Effector CD8-positive, alpha-beta T cell (primary cell): ENCODE measurements around the gene APMAP.
"Not testable (repeated sequence)": the region's sequence is repeated elsewhere in the genome, so short reads cannot be mapped to it uniquely, and the experiment has no call there.

ENCODE experiments used
- DNase-seq: peaks from one replicate; lab custom pipeline; 2025; lab: John Stamatoyannopoulos, UW

The APMAP gene

GRCh38 chr20:25007491-25008305, 15.1 kb upstream of the APMAP start:
- DNase-seq: no peak

GRCh38 chr20:25006431-25007167, 14.0 kb upstream of the APMAP start:
- DNase-seq: no peak

GRCh38 chr20:25005661-25006060, 13.1 kb upstream of the APMAP start:
- no peak for DNase-seq

- DNase-seq: no peak
These were observed 12.7 kb upstream of the APMAP start for GRCh38 chr20:25005220-25005619.

- no peak for DNase-seq
These were observed 10.5 kb upstream of the APMAP start for GRCh38 chr20:25003002-25003401.

GRCh38 chr20:25001323-25001722, 8.8 kb upstream of the APMAP start:
- not testable (repeated sequence) for DNase-seq

GRCh38 chr20:25000268-25000801, 7.8 kb upstream of the APMAP start:
- no peak for DNase-seq

GRCh38 chr20:24999568-24999967, 7.0 kb upstream of the APMAP start:
- DNase-seq: no peak

- DNase-seq: no peak
These were observed 6.3 kb upstream of the APMAP start for GRCh38 chr20:24998631-24999445.

GRCh38 chr20:24998121-24998520, 5.6 kb upstream of the APMAP start:
- DNase-seq: no peak

- DNase-seq: no peak
These were observed 4.2 kb upstream of the APMAP start for GRCh38 chr20:24996449-24997377.

GRCh38 chr20:24995741-24996448, 3.3 kb upstream of the APMAP start:
- no peak for DNase-seq

GRCh38 chr20:24994470-24995368, 2.2 kb upstream of the APMAP start:
- peak; percentile 79 for DNase-seq

GRCh38 chr20:24994186-24994465, 1.6 kb upstream of the APMAP start:
- DNase-seq: no peak

GRCh38 chr20:24993337-24994185, 1.0 kb upstream of the APMAP start:
- DNase-seq: no peak

GRCh38 chr20:24991897-24992486, 559 bp downstream of the APMAP start:
- no peak for DNase-seq

- no peak for DNase-seq
These were observed 1.7 kb downstream of the APMAP start for GRCh38 chr20:24990810-24991252.

- no peak for DNase-seq
These were observed 3.4 kb downstream of the APMAP start for GRCh38 chr20:24989162-24989561.
